Activated T-cell treated with anti-CD3 and anti-CD28 coated beads, Interleukin-2, amount 50 U/mL, for 24 hours (primary cell): Measurements from ENCODE around the gene GALNT10.

Source experiments
- DNase-seq: peaks from one replicate; pipeline ENCODE4 v3.0.0-alpha.2; 2020
- H3K27ac Mint-ChIP-seq: 2 replicates; pipeline ENCODE4 v1.8.0; 2020; ENCODE audit warnings: mild to moderate bottlenecking, mixed read lengths
- H3K27me3 Mint-ChIP-seq: 2 replicates; pipeline ENCODE4 v1.8.0; 2020; ENCODE audit warnings: mixed read lengths
- H3K36me3 Mint-ChIP-seq: 2 replicates; pipeline ENCODE4 v1.8.0; 2020; ENCODE audit warnings: low read depth, mixed read lengths
- H3K4me1 Mint-ChIP-seq: 2 replicates; pipeline ENCODE4 v1.8.0; 2020; ENCODE audit warnings: low read depth, mixed read lengths
- H3K4me3 Mint-ChIP-seq: 2 replicates; pipeline ENCODE4 v1.8.0; 2020; ENCODE audit warnings: mild to moderate bottlenecking, moderate library complexity, mixed read lengths
- H3K9me3 Mint-ChIP-seq: 2 replicates; pipeline ENCODE4 v1.8.0; 2020; ENCODE audit warnings: mixed read lengths

Gene GALNT10

DNA sequence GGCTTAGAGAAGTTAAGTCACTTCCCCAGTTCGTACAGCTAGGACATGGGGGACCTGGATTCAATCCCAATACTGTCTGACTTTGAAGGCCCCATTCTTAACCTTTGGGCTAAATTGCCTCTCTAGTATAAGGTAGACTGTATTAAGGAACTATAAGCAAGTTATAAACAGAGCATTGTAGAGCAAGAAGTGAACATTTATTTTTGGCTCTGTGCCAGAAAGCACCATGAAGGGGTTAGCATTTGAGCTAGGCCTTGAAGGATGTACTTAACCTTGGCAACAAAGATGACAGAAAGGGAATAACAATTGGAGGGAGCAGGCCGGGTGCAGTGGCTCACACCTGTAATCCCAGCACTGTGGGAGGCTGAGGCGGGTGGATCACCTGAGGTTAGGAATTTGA, 32.8 kb downstream of the GALNT10 start:
- no peak for DNase-seq
- Mint-ChIP-seq H3K27me3 (no peaks in the 10 kb centered on the region), H3K4me3 (no peak overlapping the region), H3K9me3 (peaks cover 18% of the 10 kb centered on the region), H3K36me3 (peaks cover 63% of the 10 kb centered on the region), H3K27ac (no peak overlapping the region), H3K4me1 (peaks cover 48% of the 10 kb centered on the region)

DNA sequence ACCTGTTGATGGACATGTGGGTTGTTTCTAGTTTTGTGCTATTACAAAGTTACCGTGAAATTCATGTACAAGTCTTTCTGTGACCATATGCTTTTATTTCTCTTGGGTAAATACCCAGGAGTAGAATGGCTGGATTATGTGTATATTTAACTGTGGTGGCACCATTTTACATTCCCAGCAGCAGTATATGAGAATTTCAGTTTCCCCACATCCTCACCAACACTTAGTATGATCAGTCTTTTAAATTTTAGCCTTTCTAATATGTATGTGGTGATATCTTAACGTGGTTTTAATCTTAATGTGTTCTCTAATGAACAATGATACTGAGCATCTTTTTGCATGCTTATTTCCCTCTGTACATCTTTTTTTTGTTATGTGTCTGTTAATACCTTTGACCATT, 36.6 kb downstream of the GALNT10 start:
- peaks cover 18% of the 10 kb centered on the region for H3K9me3 Mint-ChIP-seq
- no peak overlapping the region for H3K4me3 Mint-ChIP-seq
- DNase-seq: no peak
- H3K36me3 Mint-ChIP-seq: peaks cover 57% of the 10 kb centered on the region
- H3K27ac Mint-ChIP-seq: no peak overlapping the region
- H3K27me3 Mint-ChIP-seq: no peaks in the 10 kb centered on the region
- H3K4me1 Mint-ChIP-seq: peaks cover 27% of the 10 kb centered on the region

GRCh38 chr5:154228696-154229095, 38.2 kb downstream of the GALNT10 start:
- Mint-ChIP-seq H3K9me3 (peaks cover 18% of the 10 kb centered on the region), H3K27me3 (no peaks in the 10 kb centered on the region), H3K27ac (peak overlapping the region; percentile 28), H3K4me1 (peaks cover 21% of the 10 kb centered on the region), H3K4me3 (peak overlapping the region; percentile 8), H3K36me3 (peaks cover 49% of the 10 kb centered on the region)
- no peak for DNase-seq

- Mint-ChIP-seq H3K36me3 (peaks cover 49% of the 10 kb centered on the region), H3K9me3 (peaks cover 18% of the 10 kb centered on the region), H3K4me1 (peaks cover 33% of the 10 kb centered on the region), H3K27me3 (no peaks in the 10 kb centered on the region), H3K4me3 (no peak overlapping the region), H3K27ac (no peak overlapping the region)
- no peak for DNase-seq
Observed at GRCh38 chr5:154230526-154230925, 40.0 kb downstream of the GALNT10 start.

DNA sequence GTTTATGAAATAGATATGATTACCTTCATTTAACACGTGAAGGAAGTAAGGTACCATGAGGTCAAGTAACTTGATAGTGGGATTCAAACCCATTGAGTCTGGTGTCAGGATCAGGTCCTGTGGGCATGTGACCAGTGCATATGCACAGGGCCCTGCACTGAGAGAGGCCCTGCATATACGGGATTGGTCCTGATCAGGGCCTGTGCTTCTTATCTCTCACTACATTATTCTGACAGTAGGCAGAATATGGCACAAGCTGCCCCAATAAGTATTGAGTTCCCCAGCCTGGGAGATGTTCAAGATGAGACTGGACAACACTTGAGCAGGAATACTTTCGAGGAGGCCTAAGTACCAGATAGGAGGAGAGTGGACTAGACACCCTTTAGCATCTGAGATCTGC, 44.0 kb downstream of the GALNT10 start:
- Mint-ChIP-seq H3K36me3 (peaks cover 19% of the 10 kb centered on the region), H3K4me3 (no peak overlapping the region), H3K9me3 (no peaks in the 10 kb centered on the region), H3K27ac (no peak overlapping the region), H3K4me1 (peaks cover 41% of the 10 kb centered on the region), H3K27me3 (no peaks in the 10 kb centered on the region)
- no peak for DNase-seq

DNA sequence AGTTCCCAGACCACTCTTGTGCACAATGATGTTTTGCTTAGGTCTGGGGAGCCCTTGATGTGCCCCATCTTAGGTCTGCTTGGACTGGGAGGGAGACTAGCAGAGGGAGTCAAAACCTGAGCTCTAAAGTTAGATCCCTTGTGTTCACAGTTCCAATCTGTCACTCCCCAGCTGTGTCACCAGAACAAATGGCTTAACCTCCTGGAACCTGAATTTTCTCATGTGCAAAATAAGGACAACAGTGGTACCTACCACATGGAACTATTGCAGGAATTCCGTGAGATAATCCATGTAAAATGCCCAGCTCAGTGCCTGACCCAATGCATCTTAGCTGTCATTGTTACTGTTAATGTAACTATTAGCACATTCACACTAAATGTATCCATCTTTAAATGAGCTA, 45.5 kb downstream of the GALNT10 start:
- Mint-ChIP-seq H3K4me1 (peaks cover 38% of the 10 kb centered on the region), H3K9me3 (no peaks in the 10 kb centered on the region), H3K27ac (no peak overlapping the region), H3K4me3 (no peak overlapping the region), H3K36me3 (peaks cover 7% of the 10 kb centered on the region), H3K27me3 (no peaks in the 10 kb centered on the region)
- DNase-seq: no peak

GRCh38 chr5:154236536-154237375, 46.2 kb downstream of the GALNT10 start:
- peaks cover 2% of the 10 kb centered on the region for H3K36me3 Mint-ChIP-seq
- no peaks in the 10 kb centered on the region for H3K9me3 Mint-ChIP-seq
- no peak overlapping the region for H3K4me3 Mint-ChIP-seq
- DNase-seq: no peak
- H3K4me1 Mint-ChIP-seq: peaks cover 40% of the 10 kb centered on the region
- no peak overlapping the region for H3K27ac Mint-ChIP-seq
- H3K27me3 Mint-ChIP-seq: no peaks in the 10 kb centered on the region

- peaks cover 2% of the 10 kb centered on the region for H3K36me3 Mint-ChIP-seq
- no peak overlapping the region for H3K27ac Mint-ChIP-seq
- H3K4me1 Mint-ChIP-seq: peaks cover 40% of the 10 kb centered on the region
- DNase-seq: no peak
- no peaks in the 10 kb centered on the region for H3K9me3 Mint-ChIP-seq
- no peak overlapping the region for H3K4me3 Mint-ChIP-seq
- no peaks in the 10 kb centered on the region for H3K27me3 Mint-ChIP-seq
Observed at GRCh38 chr5:154237376-154237743, 46.8 kb downstream of the GALNT10 start.

DNA sequence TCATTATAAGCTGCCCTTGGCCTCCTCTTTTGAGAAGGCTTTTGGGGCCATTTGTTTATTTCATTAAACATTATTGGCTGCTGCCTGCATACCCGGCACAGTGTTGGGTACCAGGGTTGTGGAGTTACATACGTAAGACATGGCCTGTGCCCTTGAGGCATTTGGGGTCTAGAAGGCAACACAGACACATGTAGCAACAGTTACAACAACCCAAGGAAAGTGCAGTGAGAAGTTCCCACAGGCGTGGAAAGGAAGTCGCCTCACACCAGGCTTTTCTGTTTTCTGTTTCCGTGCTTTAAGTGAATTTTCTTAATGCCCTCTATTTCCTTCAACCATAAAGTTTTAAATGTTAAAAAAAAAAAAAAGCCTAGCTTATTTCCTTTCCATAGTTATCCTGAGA, 47.4 kb downstream of the GALNT10 start:
- H3K4me3 Mint-ChIP-seq: no peak overlapping the region
- H3K9me3 Mint-ChIP-seq: no peaks in the 10 kb centered on the region
- no peaks in the 10 kb centered on the region for H3K27me3 Mint-ChIP-seq
- no peak for DNase-seq
- H3K4me1 Mint-ChIP-seq: peaks cover 46% of the 10 kb centered on the region
- peaks cover 2% of the 10 kb centered on the region for H3K36me3 Mint-ChIP-seq
- H3K27ac Mint-ChIP-seq: no peak overlapping the region

- H3K9me3 Mint-ChIP-seq: no peaks in the 10 kb centered on the region
- H3K4me3 Mint-ChIP-seq: no peak overlapping the region
- no peak overlapping the region for H3K27ac Mint-ChIP-seq
- peaks cover 48% of the 10 kb centered on the region for H3K4me1 Mint-ChIP-seq
- H3K36me3 Mint-ChIP-seq: peaks cover 2% of the 10 kb centered on the region
- DNase-seq: no peak
- no peaks in the 10 kb centered on the region for H3K27me3 Mint-ChIP-seq
Observed at GRCh38 chr5:154238776-154239481, 48.4 kb downstream of the GALNT10 start.

DNA sequence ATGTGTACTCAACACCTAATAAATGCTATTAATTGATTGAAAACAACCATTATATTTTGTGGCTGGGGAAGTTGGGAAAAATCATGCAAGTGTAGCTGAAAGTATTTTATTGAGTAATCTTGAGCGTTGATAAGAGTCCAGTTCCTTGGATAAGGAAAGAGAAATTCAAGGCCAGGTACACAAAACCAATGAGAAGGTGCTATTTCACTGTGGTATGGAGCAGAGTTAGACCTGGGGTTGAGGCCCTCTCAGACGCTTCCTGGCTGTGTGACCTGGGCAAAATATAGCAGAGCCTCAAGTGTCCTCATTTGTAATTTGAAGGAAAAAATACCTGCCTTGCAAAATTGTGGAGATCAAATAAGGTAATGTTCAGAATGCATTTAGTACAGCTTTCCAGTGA, 50.1 kb downstream of the GALNT10 start:
- Mint-ChIP-seq H3K27me3 (no peaks in the 10 kb centered on the region), H3K36me3 (peaks cover 6% of the 10 kb centered on the region), H3K9me3 (no peaks in the 10 kb centered on the region), H3K4me1 (peaks cover 42% of the 10 kb centered on the region), H3K27ac (no peak overlapping the region), H3K4me3 (no peak overlapping the region)
- DNase-seq: no peak

DNA sequence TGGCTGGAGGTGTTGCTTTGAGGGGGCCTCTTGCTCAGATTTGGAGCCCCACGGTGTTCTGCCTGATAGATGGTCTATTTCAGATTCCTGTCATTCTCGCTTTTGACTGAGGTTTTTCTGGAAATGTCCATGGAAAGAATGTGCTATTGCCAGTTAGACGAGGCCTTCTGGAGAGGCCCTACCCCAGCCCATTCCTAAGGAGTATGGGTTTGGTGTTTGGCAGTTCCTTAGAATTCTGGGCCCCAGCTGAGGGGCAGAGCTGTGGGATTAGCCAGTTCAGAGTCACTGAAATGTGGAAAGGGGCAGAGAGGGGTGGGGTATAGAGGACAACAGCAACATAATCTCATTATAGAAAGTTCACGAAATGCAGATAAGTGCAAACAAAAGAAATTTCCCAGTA, 50.5 kb downstream of the GALNT10 start:
- no peak overlapping the region for H3K4me3 Mint-ChIP-seq
- no peak for DNase-seq
- peaks cover 6% of the 10 kb centered on the region for H3K36me3 Mint-ChIP-seq
- H3K27me3 Mint-ChIP-seq: no peaks in the 10 kb centered on the region
- H3K4me1 Mint-ChIP-seq: peaks cover 38% of the 10 kb centered on the region
- no peak overlapping the region for H3K27ac Mint-ChIP-seq
- H3K9me3 Mint-ChIP-seq: no peaks in the 10 kb centered on the region

- no peak for DNase-seq
- Mint-ChIP-seq H3K36me3 (peaks cover 6% of the 10 kb centered on the region), H3K27ac (no peak overlapping the region), H3K27me3 (no peaks in the 10 kb centered on the region), H3K4me3 (no peak overlapping the region), H3K9me3 (no peaks in the 10 kb centered on the region), H3K4me1 (peaks cover 24% of the 10 kb centered on the region)
Observed at GRCh38 chr5:154242442-154242841, 51.9 kb downstream of the GALNT10 start.

DNA sequence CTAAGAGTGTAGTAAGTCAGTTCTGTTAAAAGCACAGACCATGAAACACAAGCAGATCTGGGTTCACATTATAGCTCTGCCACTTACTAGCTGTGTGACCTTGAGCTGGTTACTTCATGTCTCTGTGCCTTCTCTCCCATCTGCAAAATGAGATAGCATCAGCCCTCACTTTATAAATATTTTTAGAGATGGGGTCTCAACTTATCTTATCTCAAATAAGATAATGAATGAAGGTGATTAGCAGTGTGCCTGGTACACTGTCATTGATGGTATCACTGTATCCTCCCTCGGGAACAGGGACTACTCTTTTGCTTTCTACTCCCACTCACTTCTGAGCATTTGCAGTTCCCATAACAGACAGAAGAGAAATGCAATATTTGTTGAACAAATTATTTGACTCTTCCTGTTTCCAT, 52.4 kb downstream of the GALNT10 start:
- Mint-ChIP-seq H3K4me1 (peaks cover 19% of the 10 kb centered on the region), H3K36me3 (peaks cover 5% of the 10 kb centered on the region), H3K4me3 (no peak overlapping the region), H3K27ac (no peak overlapping the region), H3K27me3 (no peaks in the 10 kb centered on the region), H3K9me3 (no peaks in the 10 kb centered on the region)
- DNase-seq: no peak

DNA sequence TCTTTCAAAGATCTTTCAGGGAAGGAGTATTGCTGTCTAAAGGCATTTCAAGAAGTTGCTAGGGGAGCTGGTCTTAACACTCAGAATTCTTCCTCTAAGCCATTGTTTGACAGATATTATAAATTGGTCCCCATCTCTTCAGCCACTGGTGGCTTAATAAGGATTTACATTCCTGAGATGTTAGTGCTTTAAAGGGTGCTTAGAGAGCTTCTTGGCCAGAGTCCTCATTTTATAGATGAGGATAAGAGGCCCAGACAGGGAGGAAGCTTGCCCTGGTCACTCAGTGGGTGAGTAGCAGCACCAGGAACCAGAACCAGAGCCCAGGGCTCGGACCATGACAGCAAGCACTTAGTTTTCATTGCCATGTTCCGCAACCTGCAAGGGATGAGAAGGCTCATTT, 53.2 kb downstream of the GALNT10 start:
- Mint-ChIP-seq H3K36me3 (peaks cover 5% of the 10 kb centered on the region), H3K4me3 (no peak overlapping the region), H3K9me3 (no peaks in the 10 kb centered on the region), H3K4me1 (peaks cover 19% of the 10 kb centered on the region), H3K27ac (no peak overlapping the region), H3K27me3 (no peaks in the 10 kb centered on the region)
- no peak for DNase-seq
